Esophagus squamous epithelium (tissue), 4 donors: ENCODE results near the gene IPO11.

ENCODE experiments used
- POLR2A ChIP-seq, 4 donors: fragments of 450-650 bp; IDR thresholded peaks; one replicate each; pipeline ENCODE4 v1.6.1; 2017; ENCODE audit warnings: antibody characterized with exemption in 4 of 4, mild to moderate bottlenecking in 4 of 4, moderate library complexity in 3 of 4
- TF ChIP-seq, protein P1 (sequence below), 6 experiments: fragments of 450-650 bp in 4 of 6; fragments of 200-600 bp in 2 of 6; sonication (generic) in 2 of 6; IDR thresholded peaks; one replicate each; pipeline ENCODE4 v1.5.1; 2016 to 2019; ENCODE audit warnings: antibody characterized with exemption in 6 of 6, mild to moderate bottlenecking in 4 of 6, moderate library complexity in 4 of 6

DNA sequence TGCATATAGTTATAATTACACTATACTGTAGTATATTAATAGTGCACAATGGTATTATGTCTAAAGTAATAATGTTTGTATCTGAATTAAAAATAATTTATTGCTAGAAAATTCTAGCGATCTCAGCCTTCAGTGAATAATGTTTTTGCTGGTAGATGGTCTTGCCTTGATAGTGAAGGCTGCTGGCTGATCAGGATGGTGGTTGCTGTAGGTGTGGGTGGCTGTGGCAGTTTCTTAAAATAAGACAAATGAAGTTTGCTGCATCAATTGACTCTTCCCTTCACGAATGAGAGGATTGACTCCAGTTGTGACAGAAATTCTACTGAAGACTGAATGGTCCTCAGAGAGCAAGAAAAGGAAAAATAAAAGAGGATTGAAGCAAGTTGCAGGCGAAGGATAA lies 146.4 kb downstream of the IPO11 start:
- TF ChIP-seq, protein P1, sequence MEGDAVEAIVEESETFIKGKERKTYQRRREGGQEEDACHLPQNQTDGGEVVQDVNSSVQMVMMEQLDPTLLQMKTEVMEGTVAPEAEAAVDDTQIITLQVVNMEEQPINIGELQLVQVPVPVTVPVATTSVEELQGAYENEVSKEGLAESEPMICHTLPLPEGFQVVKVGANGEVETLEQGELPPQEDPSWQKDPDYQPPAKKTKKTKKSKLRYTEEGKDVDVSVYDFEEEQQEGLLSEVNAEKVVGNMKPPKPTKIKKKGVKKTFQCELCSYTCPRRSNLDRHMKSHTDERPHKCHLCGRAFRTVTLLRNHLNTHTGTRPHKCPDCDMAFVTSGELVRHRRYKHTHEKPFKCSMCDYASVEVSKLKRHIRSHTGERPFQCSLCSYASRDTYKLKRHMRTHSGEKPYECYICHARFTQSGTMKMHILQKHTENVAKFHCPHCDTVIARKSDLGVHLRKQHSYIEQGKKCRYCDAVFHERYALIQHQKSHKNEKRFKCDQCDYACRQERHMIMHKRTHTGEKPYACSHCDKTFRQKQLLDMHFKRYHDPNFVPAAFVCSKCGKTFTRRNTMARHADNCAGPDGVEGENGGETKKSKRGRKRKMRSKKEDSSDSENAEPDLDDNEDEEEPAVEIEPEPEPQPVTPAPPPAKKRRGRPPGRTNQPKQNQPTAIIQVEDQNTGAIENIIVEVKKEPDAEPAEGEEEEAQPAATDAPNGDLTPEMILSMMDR (IDR thresholded peaks at IDR 0.05): no peak
- TF ChIP-seq POLR2A (IDR thresholded peaks at IDR 0.05): no peak
